GM12801 (cell line): Measurements from ENCODE around the gene AFAP1.

Experiments
- CTCF ChIP-seq: IDR thresholded peaks from one replicate; pipeline ENCODE4 v1.5.1; 2011; ENCODE audit warnings: control low read depth; ENCODE audit not compliant: insufficient read length; ENCODE audit errors: extremely low read depth

AFAP1 gene

GRCh38 chr4:7909463-7910262 lies 30.0 kb downstream of the AFAP1 start:
- TF ChIP-seq CTCF, result no peak

DNA sequence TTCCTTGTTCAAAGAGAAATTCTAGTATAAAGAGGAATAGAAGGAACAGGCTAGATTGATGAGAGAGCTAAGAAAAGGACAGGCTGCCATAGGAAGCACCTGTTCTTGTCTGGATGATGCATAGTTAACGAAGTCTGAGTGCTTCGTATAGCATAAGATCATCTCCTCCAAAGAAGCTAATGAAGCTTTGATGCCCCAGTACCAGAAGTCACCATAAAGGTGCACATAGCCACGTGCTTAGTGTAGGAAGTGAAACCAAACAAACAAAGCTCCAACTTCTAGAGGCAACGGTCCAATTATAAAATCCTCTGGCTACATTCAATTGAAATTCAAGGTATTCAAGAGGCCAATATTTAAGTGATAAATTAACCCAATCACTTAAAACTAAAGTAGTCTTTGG lies 31.0 kb downstream of the AFAP1 start:
- no peak for TF ChIP-seq CTCF

GRCh38 chr4:7907142-7907541 lies 32.5 kb downstream of the AFAP1 start:
- no peak for TF ChIP-seq CTCF

GRCh38 chr4:7906171-7906701 lies 33.4 kb downstream of the AFAP1 start:
- no peak for TF ChIP-seq CTCF

GRCh38 chr4:7904952-7905915 lies 34.4 kb downstream of the AFAP1 start:
- no peak for TF ChIP-seq CTCF

DNA sequence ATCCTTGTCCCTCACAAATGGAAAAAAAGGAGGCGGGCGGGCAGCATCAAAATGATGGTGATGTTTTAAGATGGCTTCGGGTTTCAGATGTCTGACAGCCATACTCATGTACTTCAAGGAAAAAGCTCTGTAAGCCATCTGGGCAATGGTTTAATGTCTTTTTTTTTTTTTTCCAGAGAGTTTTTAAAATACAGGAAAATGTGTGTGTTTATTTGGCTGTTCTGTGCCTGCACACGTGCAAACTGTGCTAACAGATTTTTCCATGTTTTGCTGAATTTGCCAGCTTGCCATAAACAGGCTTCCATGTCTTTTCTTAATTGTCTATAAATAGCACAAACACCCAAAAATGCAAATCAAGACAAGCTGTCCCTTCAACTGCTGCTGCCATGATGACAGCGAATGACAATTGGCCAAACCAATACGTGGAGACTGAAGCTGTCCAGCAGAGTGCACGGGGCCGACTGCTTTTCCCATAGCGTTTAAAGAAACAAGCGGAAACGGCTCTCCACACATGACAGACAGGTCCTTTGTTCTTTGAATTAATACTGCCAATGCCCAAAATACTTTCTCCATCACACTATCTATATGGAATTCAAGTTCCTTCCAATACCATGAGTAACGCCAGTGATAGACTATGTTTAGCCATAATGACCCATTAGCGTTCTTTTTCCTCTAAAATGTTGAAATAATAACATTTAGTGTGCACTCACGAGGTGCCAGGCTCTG lies 35.7 kb downstream of the AFAP1 start:
- no peak for TF ChIP-seq CTCF
